T-helper 2 cell treated with Interferon-gamma antibody and Interleukin-4, amounts not matched to agents 5 μg/mL and 100 μg/mL, for 36 hours (primary cell): ENCODE data around the gene TTLL3.
"Not testable (repeated sequence)": the region's sequence is repeated elsewhere in the genome, so short reads cannot be mapped to it uniquely, and the experiment has no call there.

ENCODE experiments used
- DNase-seq: peaks from one replicate; pipeline ENCODE4 v3.0.0; 2021; ENCODE audit warnings: low spot score
- H3K27ac Mint-ChIP-seq: one replicate; pipeline ENCODE4 v1.8.0; 2021; ENCODE audit warnings: mild to moderate bottlenecking, mixed read lengths
- H3K27me3 Mint-ChIP-seq: one replicate; pipeline ENCODE4 v1.8.0; 2021; ENCODE audit warnings: low read depth, mixed read lengths
- H3K36me3 Mint-ChIP-seq: one replicate; pipeline ENCODE4 v1.8.0; 2021; ENCODE audit warnings: low read depth, mixed read lengths
- H3K4me1 Mint-ChIP-seq: one replicate; pipeline ENCODE4 v1.8.0; 2021; ENCODE audit warnings: low read depth, mixed read lengths
- H3K4me3 Mint-ChIP-seq: one replicate; pipeline ENCODE4 v1.8.0; 2022; ENCODE audit warnings: mild to moderate bottlenecking, moderate library complexity, mixed read lengths
- H3K9me3 Mint-ChIP-seq: one replicate; pipeline ENCODE4 v1.8.0; 2021; ENCODE audit warnings: mixed read lengths

The TTLL3 gene

DNA sequence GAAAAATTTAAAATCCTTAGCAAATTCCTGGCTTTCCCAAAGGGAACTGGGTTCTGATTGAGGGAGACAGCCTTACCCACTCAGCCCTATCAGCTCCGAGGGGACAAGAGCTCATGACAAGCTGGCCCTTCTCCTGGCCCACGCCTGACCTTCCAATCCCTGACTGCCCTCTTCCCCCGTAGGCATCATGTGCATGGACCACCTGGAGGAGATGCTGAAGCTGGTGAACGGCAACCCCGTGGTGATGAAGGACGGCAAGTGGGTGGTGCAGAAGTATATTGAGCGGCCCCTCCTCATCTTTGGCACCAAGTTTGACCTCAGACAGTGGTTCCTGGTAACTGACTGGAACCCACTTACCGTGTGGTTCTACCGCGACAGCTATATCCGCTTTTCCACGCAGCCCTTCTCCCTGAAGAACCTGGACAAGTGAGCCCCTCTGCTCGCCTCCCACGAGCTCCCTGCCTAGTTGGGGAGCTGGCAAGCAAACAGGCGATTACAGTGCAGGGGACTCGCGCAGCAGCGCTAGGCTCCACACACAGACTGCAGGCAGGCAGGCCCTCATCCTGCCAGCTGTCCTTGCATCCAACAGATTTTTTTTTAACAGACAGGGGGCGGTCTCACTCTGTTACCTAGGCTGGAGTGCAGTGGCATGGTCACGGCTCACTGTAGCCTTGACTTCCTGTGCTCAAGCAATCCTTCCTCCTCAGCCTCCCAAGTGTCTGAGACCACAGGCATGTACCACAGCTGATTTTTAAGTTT is 16.9 kb downstream of the TTLL3 start:
- peaks cover 20% of the 10 kb centered on the region for H3K36me3 Mint-ChIP-seq
- no peaks in the 10 kb centered on the region for H3K27me3 Mint-ChIP-seq
- DNase-seq = no peak
- no peak overlapping the region for H3K27ac Mint-ChIP-seq
- H3K4me1 Mint-ChIP-seq = peaks cover 2% of the 10 kb centered on the region
- H3K9me3 Mint-ChIP-seq = no peaks in the 10 kb centered on the region
- H3K4me3 Mint-ChIP-seq = no peak overlapping the region

GRCh38 chr3:9828801-9829755 is 19.0 kb downstream of the TTLL3 start:
- Mint-ChIP-seq H3K36me3 (peaks cover 27% of the 10 kb centered on the region), H3K4me1 (peaks cover 2% of the 10 kb centered on the region), H3K4me3 (no peak overlapping the region), H3K27me3 (no peaks in the 10 kb centered on the region), H3K9me3 (no peaks in the 10 kb centered on the region), H3K27ac (no peak overlapping the region)
- no peak for DNase-seq

GRCh38 chr3:9831253-9831652 is 21.2 kb downstream of the TTLL3 start:
- H3K4me1 Mint-ChIP-seq = peaks cover 2% of the 10 kb centered on the region
- no peaks in the 10 kb centered on the region for H3K9me3 Mint-ChIP-seq
- H3K4me3 Mint-ChIP-seq = no peak overlapping the region
- DNase-seq = no peak
- H3K36me3 Mint-ChIP-seq = peaks cover 44% of the 10 kb centered on the region
- H3K27me3 Mint-ChIP-seq = no peaks in the 10 kb centered on the region
- no peak overlapping the region for H3K27ac Mint-ChIP-seq

GRCh38 chr3:9833078-9833477 is 23.0 kb downstream of the TTLL3 start:
- Mint-ChIP-seq H3K27me3 (no peaks in the 10 kb centered on the region), H3K9me3 (no peaks in the 10 kb centered on the region), H3K36me3 (peaks cover 36% of the 10 kb centered on the region), H3K27ac (no peak overlapping the region), H3K4me3 (no peak overlapping the region), H3K4me1 (peaks cover 2% of the 10 kb centered on the region)
- no peak for DNase-seq

- Mint-ChIP-seq H3K36me3 (peaks cover 41% of the 10 kb centered on the region), H3K27ac (no peak overlapping the region)
These were observed 24.7 kb downstream of the TTLL3 start for GRCh38 chr3:9834520-9835380.

DNA sequence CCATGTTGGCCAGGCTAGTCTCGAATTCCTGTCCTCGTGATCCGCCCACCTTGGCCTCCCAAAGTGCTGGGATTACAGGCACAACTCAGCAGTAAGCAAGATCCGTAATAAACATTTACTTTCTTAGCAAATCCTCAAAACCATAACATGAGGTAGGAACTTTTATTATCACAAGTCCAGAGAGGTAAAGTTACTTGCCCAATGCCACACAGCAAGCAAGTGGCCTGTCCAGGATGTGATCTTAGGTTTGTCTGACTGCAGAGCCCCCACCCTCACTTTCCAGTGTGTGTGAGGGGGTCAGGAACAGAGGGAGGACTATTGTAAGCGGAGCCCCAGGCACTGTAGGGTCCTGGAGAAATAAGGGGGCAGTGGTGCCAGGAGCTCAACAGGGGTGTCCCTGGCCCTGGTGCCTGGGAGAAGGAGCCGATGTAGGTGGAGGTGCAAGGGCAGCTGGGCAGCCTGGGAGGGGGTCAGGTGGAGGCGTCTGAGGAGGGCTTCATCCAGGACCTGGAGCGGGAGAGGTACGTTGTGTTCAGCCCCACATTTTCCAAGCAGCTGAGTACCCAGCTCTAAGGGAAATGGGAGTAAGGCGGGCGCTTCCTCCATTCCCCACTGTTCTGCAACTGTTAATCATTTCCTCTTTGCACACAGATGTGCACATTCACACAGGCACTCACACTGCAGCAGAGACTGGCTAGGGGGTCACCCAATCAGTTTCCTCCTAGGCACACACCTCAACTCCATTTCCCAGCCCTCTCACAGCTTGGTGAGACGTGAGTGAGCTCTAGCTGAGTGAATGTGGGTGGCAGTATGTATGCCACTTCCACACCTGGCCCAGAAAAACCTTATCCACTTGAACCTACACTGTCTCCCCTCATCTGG is 27.9 kb downstream of the TTLL3 start:
- H3K4me3 Mint-ChIP-seq = no peak overlapping the region
- no peak overlapping the region for H3K27ac Mint-ChIP-seq
- no peaks in the 10 kb centered on the region for H3K27me3 Mint-ChIP-seq
- DNase-seq = no peak
- peaks cover 7% of the 10 kb centered on the region for H3K4me1 Mint-ChIP-seq
- H3K9me3 Mint-ChIP-seq = no peaks in the 10 kb centered on the region
- H3K36me3 Mint-ChIP-seq = peaks cover 49% of the 10 kb centered on the region

More at GRCh38 chr3:9834520-9835380, 24.7 kb downstream of the TTLL3 start:
- Mint-ChIP-seq H3K9me3 (no peaks in the 10 kb centered on the region), H3K4me3 (no peak overlapping the region), H3K27me3 (no peaks in the 10 kb centered on the region), H3K4me1 (peaks cover 2% of the 10 kb centered on the region)
- no peak for DNase-seq

GRCh38 chr3:9838856-9839255 is 28.8 kb downstream of the TTLL3 start:
- Mint-ChIP-seq H3K4me1 (peaks cover 7% of the 10 kb centered on the region), H3K36me3 (peaks cover 45% of the 10 kb centered on the region), H3K27me3 (no peaks in the 10 kb centered on the region), H3K4me3 (no peak overlapping the region), H3K27ac (no peak overlapping the region), H3K9me3 (no peaks in the 10 kb centered on the region)
- DNase-seq = no peak

- Mint-ChIP-seq H3K9me3 (no peaks in the 10 kb centered on the region), H3K4me1 (peaks cover 17% of the 10 kb centered on the region), H3K27me3 (no peaks in the 10 kb centered on the region), H3K27ac (no peak overlapping the region), H3K4me3 (no peak overlapping the region), H3K36me3 (peaks cover 25% of the 10 kb centered on the region)
- DNase-seq = no peak
These were observed 31.0 kb downstream of the TTLL3 start for GRCh38 chr3:9841015-9841414.

GRCh38 chr3:9843715-9844438 is 33.8 kb downstream of the TTLL3 start, which contains the start of gene RPUSD3:
RPUSD3 (minus strand) TSS chr3:9844008; CDS start chr3:9843990, 18 bp downstream.
- Mint-ChIP-seq H3K4me3 (peak within 1 kb of the TSS; percentile 100), H3K27ac (peak within 1 kb of the TSS; percentile 92), H3K27me3 (no peaks in the 10 kb centered on the region), H3K9me3 (no peaks in the 10 kb centered on the region), H3K36me3 (peaks cover 22% of the 10 kb centered on the region), H3K4me1 (peaks cover 17% of the 10 kb centered on the region)
- DNase-seq = peak; percentile 93

GRCh38 chr3:9846231-9846630 is 36.2 kb downstream of the TTLL3 start:
- no peaks in the 10 kb centered on the region for H3K9me3 Mint-ChIP-seq
- H3K27ac Mint-ChIP-seq = no peak overlapping the region
- peaks cover 17% of the 10 kb centered on the region for H3K4me1 Mint-ChIP-seq
- DNase-seq = no peak
- peaks cover 10% of the 10 kb centered on the region for H3K36me3 Mint-ChIP-seq
- H3K4me3 Mint-ChIP-seq = no peak overlapping the region
- H3K27me3 Mint-ChIP-seq = peaks cover 7% of the 10 kb centered on the region

DNA sequence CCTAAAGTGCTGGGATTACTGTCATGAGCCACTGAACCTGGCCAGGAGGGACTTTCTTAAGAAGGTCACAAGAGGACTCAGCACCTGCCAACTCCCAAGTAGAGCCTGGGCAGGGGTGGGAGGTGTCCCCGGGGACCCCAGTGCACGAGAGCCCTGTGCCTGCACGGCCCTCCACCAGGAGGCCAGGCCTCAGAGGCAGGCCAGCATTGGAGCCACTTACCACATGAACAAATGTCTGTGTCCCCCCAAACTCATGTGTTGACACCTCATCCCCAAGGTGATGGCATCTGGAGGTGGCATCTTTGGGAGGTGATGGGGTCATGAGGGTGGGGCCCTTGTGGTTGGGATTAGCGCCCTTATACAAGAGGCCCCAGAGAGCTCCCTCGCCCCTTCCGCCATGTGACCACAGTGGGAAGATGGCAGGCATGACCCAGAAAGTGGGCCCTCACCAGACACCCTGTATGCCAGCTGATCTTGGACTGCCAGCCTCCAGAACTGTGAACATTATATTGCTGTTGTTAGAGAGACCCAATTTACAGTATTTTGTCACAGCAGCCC is 36.9 kb downstream of the TTLL3 start:
- peaks cover 4% of the 10 kb centered on the region for H3K36me3 Mint-ChIP-seq
- DNase-seq = no peak
- H3K4me1 Mint-ChIP-seq = peaks cover 16% of the 10 kb centered on the region
- H3K27me3 Mint-ChIP-seq = peaks cover 13% of the 10 kb centered on the region
- no peak overlapping the region for H3K4me3 Mint-ChIP-seq
- no peak overlapping the region for H3K27ac Mint-ChIP-seq
- no peaks in the 10 kb centered on the region for H3K9me3 Mint-ChIP-seq

DNA sequence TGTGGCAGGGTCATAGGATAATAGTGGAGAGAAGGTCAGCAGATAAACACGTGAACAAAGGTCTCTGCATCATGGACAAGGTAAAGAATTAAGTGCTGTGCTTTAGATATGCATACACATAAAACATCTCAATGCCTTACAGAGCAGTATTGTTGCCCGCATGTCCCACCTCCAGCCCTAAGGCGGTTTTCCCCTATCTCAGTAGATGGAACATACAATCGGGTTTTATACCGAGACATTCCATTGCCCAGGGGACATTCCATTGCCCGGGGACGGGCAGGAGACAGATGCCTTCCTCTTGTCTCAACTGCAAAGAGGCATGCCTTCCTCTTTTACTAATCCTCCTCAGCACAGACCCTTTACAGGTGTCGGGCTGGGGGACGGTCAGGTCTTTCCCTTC is 37.8 kb downstream of the TTLL3 start:
- not testable (repeated sequence) for H3K9me3 Mint-ChIP-seq, H3K36me3 Mint-ChIP-seq, H3K4me3 Mint-ChIP-seq, DNase-seq, H3K27ac Mint-ChIP-seq
- Mint-ChIP-seq H3K27me3 (peaks cover 20% of the 10 kb centered on the region), H3K4me1 (peaks cover 10% of the 10 kb centered on the region)
